Liver (tissue), 3 donors: Measurements from ENCODE around the gene CCND3.

Experiments used
- ATF3 ChIP-seq: IDR thresholded peaks from 2 replicates; pipeline ENCODE4 v1.6.1; 2016; ENCODE audit warnings: antibody characterized with exemption
- CTCF ChIP-seq: fragments of 150-350 bp; IDR thresholded peaks from 2 replicates; pipeline ENCODE4 v1.5.1; 2017; ENCODE audit warnings: improper control_type of control experiment, low read depth, low read length; ENCODE audit not compliant: missing input control
- EGR1 ChIP-seq, 2 donors: IDR thresholded peaks; 2 replicates each; pipeline ENCODE4 v1.6.1; 2016 to 2018; ENCODE audit warnings: antibody characterized with exemption in 2 of 2, low read depth in 2 of 2
- GABPA ChIP-seq, 2 donors: IDR thresholded peaks in 1 of 2; conservative IDR thresholded peaks in 1 of 2; 2 replicates each; pipeline ENCODE4 v1.6.1; 2016; ENCODE audit warnings: antibody characterized with exemption in 2 of 2, mild to moderate bottlenecking in 1 of 2, moderate library complexity in 1 of 2
- JUND ChIP-seq, 2 donors: IDR thresholded peaks; 2 replicates each; pipeline ENCODE4 v1.6.1; 2016; ENCODE audit warnings: antibody characterized with exemption in 2 of 2
- MAX ChIP-seq: IDR thresholded peaks from 2 replicates; pipeline ENCODE4 v1.6.1; 2016; ENCODE audit warnings: antibody characterized with exemption
- NR2F2 ChIP-seq: IDR thresholded peaks from 2 replicates; pipeline ENCODE4 v1.6.1; 2016; ENCODE audit warnings: antibody characterized with exemption
- RAD21 ChIP-seq, 2 donors: IDR thresholded peaks; 2 replicates each; pipeline ENCODE4 v1.6.1; 2016; ENCODE audit warnings: antibody characterized with exemption in 2 of 2, mild to moderate bottlenecking in 2 of 2
- SP1 ChIP-seq: IDR thresholded peaks from 2 replicates; pipeline ENCODE4 v1.6.1; 2018; ENCODE audit warnings: antibody characterized with exemption, mild to moderate bottlenecking
- TAF1 ChIP-seq: conservative IDR thresholded peaks from 2 replicates; pipeline ENCODE4 v1.6.1; 2016; ENCODE audit warnings: antibody characterized with exemption, mild to moderate bottlenecking
- YY1 ChIP-seq: IDR thresholded peaks from 2 replicates; pipeline ENCODE4 v1.6.1; 2016; ENCODE audit warnings: antibody characterized with exemption, mild to moderate bottlenecking
- TF ChIP-seq, protein P1 (sequence below): IDR thresholded peaks from 2 replicates; pipeline ENCODE4 v1.6.1; 2016; ENCODE audit warnings: antibody characterized with exemption, mild to moderate bottlenecking
- donor health status: healthy.
- donor health status: healthy.

DNA sequence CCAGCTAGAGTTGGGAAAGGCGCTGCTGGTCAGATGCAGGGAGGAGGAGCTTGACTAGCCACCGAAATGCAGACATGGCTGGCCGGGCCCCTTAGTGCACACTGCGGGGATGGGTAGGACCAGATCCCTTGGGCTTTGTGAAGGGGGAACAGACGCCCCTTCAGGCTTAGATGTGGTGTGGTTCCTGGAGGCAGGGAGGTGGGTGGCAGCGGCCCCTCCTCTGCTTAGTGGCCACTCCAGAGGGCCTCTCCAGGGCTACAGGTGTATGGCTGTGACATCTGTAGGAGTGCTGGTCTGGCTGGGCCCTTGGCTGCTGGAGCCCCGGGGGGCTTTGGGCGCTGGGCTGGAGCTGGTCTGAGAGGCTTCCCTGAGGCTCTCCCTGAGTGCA lies 5.9 kb downstream of the CCND3 start:
- TF ChIP-seq YY1 (no peak), CTCF (no peak), JUND (IDR thresholded peaks at IDR 0.05) (no peak), TAF1 (no peak), MAX (no peak), SP1 (no peak), RAD21 (IDR thresholded peaks at IDR 0.05) (no peak), GABPA (IDR thresholded peaks at IDR 0.05 in 1 of 2, conservative IDR thresholded peaks at IDR 0.05 in 1 of 2) (no peak), ATF3 (no peak), EGR1 (IDR thresholded peaks at IDR 0.05; ENCODE audit: low read depth in 2 of 2) (no peak), NR2F2 (no peak)
- TF ChIP-seq, protein P1, sequence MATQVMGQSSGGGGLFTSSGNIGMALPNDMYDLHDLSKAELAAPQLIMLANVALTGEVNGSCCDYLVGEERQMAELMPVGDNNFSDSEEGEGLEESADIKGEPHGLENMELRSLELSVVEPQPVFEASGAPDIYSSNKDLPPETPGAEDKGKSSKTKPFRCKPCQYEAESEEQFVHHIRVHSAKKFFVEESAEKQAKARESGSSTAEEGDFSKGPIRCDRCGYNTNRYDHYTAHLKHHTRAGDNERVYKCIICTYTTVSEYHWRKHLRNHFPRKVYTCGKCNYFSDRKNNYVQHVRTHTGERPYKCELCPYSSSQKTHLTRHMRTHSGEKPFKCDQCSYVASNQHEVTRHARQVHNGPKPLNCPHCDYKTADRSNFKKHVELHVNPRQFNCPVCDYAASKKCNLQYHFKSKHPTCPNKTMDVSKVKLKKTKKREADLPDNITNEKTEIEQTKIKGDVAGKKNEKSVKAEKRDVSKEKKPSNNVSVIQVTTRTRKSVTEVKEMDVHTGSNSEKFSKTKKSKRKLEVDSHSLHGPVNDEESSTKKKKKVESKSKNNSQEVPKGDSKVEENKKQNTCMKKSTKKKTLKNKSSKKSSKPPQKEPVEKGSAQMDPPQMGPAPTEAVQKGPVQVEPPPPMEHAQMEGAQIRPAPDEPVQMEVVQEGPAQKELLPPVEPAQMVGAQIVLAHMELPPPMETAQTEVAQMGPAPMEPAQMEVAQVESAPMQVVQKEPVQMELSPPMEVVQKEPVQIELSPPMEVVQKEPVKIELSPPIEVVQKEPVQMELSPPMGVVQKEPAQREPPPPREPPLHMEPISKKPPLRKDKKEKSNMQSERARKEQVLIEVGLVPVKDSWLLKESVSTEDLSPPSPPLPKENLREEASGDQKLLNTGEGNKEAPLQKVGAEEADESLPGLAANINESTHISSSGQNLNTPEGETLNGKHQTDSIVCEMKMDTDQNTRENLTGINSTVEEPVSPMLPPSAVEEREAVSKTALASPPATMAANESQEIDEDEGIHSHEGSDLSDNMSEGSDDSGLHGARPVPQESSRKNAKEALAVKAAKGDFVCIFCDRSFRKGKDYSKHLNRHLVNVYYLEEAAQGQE = no peak
